Neuron (in vitro differentiated cells): ENCODE measurements around the gene RGL4.

Experiments
- H2AFZ ChIP-seq: one replicate; pipeline ENCODE4 v1.6.1; 2013; ENCODE audit warnings: low read depth, mild to moderate bottlenecking, inconsistent platforms, low read length, moderate library complexity
- H3K27me3 ChIP-seq: one replicate; pipeline ENCODE4 v1.6.1; 2013; ENCODE audit warnings: low read length; ENCODE audit not compliant: insufficient read depth
- H3K36me3 ChIP-seq: one replicate; pipeline ENCODE4 v1.6.1; 2013; ENCODE audit warnings: low read length; ENCODE audit not compliant: insufficient read depth
- H3K4me1 ChIP-seq: one replicate; pipeline ENCODE4 v1.6.1; 2013; ENCODE audit warnings: low read length; ENCODE audit not compliant: insufficient read depth
- H3K4me3 ChIP-seq: 2 replicates; pipeline ENCODE4 v1.5.1; 2013; ENCODE audit warnings: mild to moderate bottlenecking, low read length, moderate library complexity
- H3K9me3 ChIP-seq: one replicate; pipeline ENCODE4 v1.6.1; 2013; ENCODE audit warnings: low read length

RGL4 gene

DNA sequence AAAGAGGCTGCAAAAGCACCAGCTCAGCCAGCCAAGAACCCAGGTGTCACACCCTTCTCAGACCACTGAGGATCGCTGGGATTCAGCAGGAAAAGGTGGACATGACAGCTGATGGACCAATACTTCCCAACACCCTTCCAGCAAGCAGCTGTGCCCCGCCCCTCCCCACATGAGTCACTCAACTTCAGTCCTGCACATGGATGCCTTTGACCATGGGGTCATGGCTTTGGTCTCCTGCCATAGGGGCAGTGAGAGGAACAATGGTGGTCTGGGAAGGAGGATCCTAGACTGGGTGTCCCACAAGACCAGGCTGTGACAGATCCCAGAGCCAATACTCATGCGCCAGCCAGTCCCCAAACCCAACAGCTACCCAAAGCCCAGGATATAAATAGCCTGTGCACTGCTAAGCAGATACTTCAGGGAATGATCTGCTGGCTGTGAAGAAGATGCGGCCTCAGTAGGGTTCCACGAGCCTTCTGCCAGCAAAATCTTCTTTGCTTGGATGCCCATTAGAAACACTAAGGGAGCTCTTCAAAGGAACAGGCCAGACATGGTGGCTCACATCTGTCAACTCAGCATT lies 5.5 kb upstream of the RGL4 start:
- H3K9me3 ChIP-seq, result no peaks in the 10 kb centered on the region
- no peak overlapping the region for H2AFZ ChIP-seq
- no peaks in the 10 kb centered on the region for H3K27me3 ChIP-seq
- peaks cover 9% of the 10 kb centered on the region for H3K4me1 ChIP-seq
- no peak overlapping the region for H3K4me3 ChIP-seq
- H3K36me3 ChIP-seq, result peaks cover 11% of the 10 kb centered on the region

- H3K4me1 ChIP-seq, result no peaks in the 10 kb centered on the region
Measured at GRCh38 chr22:23686416-23687024, 4.3 kb upstream of the RGL4 start.

GRCh38 chr22:23688121-23688520 lies 2.7 kb upstream of the RGL4 start:
- Histone ChIP-seq H3K9me3 (no peaks in the 10 kb centered on the region), H3K4me3 (no peak overlapping the region), H3K27me3 (no peaks in the 10 kb centered on the region), H3K36me3 (peaks cover 8% of the 10 kb centered on the region), H2AFZ (no peak overlapping the region), H3K4me1 (no peaks in the 10 kb centered on the region)

More at GRCh38 chr22:23686416-23687024, 4.3 kb upstream of the RGL4 start:
- Histone ChIP-seq H3K9me3 (no peaks in the 10 kb centered on the region), H3K27me3 (no peaks in the 10 kb centered on the region), H2AFZ (no peak overlapping the region), H3K36me3 (peaks cover 12% of the 10 kb centered on the region), H3K4me3 (no peak overlapping the region)

- Histone ChIP-seq H3K4me1 (no peaks in the 10 kb centered on the region), H2AFZ (no peak overlapping the region), H3K36me3 (peaks cover 6% of the 10 kb centered on the region), H3K9me3 (peaks cover under 1% of the 10 kb centered on the region), H3K4me3 (no peak overlapping the region), H3K27me3 (no peaks in the 10 kb centered on the region)
Measured at GRCh38 chr22:23688571-23688970, 2.2 kb upstream of the RGL4 start.

DNA sequence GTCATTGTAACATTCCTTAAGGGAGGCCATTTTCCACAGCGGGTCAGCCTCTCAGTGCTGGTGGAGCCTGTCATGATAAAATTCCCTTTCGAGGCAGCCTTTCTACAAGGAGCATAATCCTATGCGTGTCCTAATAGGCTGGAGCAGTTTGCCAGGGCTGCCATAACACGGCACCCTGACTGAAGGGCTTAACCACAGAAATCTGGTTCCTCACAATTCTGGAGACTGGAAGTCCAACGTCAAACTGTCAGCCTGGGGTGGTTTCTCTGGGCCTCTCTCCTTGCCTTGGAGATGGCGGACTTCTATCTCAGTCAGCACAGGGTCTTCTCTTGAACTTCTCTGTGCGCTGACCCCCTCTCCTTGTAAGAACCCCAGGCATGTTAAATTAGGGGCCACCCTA lies 1.4 kb upstream of the RGL4 start:
- Histone ChIP-seq H3K9me3 (peaks cover 2% of the 10 kb centered on the region), H2AFZ (no peak overlapping the region), H3K27me3 (no peaks in the 10 kb centered on the region), H3K4me1 (no peaks in the 10 kb centered on the region), H3K36me3 (peaks cover 13% of the 10 kb centered on the region), H3K4me3 (no peak overlapping the region)

DNA sequence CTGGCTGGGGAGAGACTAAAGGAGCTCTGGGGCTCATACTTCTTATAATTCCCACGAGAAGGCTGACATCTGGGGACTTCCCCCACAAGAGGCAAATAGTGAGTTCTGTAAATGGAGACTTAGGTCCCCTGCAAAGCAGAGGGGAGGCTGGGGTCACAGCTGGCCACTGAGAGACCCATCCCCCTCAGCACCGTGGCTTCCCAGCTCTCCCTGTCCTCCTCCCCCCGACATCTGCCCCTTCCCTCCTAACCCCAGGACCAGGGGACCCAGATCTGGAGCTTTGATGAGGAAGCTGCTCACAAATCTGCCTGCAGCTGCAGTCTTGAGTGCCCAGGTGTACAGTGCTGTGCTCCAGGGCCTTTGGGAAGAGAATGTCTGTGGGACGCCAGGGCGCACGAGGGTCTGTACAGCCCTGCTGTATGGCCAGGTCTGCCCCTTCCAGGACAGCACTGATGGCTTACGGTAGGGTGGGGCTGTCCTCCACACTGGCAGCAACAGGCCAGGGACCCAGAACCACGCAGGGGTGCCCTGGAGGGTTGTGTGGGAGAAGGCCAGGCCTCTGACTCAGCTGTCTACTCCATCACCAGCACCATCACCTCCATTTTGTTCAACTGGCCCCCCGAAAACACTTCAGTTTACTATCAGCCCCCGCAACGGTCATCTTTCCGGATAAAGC lies 1.1 kb downstream of the RGL4 start:
- H3K4me1 ChIP-seq, result no peaks in the 10 kb centered on the region
- peaks cover 26% of the 10 kb centered on the region for H3K36me3 ChIP-seq
- H2AFZ ChIP-seq, result no peak overlapping the region
- H3K4me3 ChIP-seq, result no peak overlapping the region
- peaks cover 2% of the 10 kb centered on the region for H3K9me3 ChIP-seq
- no peaks in the 10 kb centered on the region for H3K27me3 ChIP-seq

- Histone ChIP-seq H3K4me1 (no peaks in the 10 kb centered on the region), H3K27me3 (no peaks in the 10 kb centered on the region), H3K9me3 (peaks cover 2% of the 10 kb centered on the region), H2AFZ (no peak overlapping the region), H3K36me3 (peaks cover 26% of the 10 kb centered on the region), H3K4me3 (no peak overlapping the region)
Measured at GRCh38 chr22:23692598-23693291, 1.9 kb downstream of the RGL4 start.

DNA sequence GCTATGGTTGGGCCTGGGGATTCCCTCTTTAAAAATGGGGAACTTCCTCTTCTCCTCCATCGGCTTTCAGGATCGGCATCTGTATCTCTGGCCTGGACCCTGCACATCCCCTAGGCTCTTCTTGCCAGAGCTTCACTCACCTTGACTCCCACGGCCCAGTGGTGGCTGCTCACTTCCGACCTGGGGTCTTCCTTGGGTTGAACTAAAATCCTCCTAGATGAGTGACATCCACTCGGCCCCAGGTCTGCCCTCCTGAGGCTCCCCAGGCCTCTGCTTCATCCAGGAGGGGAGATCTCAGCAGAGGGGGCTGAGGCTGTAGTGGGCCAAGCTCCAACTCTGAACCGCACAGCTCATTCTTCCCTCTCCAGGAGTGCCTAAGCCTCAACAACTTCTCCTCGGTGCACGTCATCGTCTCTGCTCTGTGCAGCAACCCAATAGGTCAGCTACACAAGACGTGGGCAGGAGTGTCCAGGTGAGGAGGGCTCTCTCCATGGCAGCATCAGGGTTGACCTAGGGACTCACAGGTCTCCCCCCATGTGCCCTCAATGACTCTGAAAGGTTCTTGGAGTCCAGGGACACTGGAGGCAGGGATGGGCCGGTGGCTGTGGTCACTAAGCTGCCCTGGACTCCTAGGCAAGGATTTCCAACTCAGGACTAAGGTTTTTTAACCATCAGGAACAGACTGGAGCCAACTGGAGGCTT lies 3.3 kb downstream of the RGL4 start:
- no peak overlapping the region for H3K4me3 ChIP-seq
- H3K36me3 ChIP-seq, result peaks cover 29% of the 10 kb centered on the region
- no peaks in the 10 kb centered on the region for H3K27me3 ChIP-seq
- no peaks in the 10 kb centered on the region for H3K4me1 ChIP-seq
- H2AFZ ChIP-seq, result no peak overlapping the region
- peaks cover 2% of the 10 kb centered on the region for H3K9me3 ChIP-seq

DNA sequence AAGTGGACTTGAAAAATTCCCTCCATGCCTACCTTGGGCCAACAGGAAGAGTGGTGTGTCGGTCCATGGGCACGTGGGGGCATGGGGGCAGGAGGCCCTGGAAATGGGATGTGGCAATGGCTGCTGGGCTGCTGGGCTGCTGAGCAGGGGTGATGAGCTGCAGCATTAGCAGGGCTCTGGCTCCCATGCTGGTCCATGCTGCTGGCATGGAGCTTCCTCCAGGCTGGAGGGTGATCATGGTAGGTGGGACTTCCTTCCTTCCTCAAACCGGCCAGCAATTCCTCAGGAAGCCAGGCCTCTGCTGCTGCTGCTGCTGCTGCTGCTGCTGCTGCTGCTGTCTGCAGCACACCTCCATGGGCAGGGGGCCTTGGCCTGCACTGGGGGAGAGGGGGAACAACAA lies 4.3 kb downstream of the RGL4 start:
- Histone ChIP-seq H3K36me3 (peaks cover 31% of the 10 kb centered on the region), H3K27me3 (no peaks in the 10 kb centered on the region), H3K9me3 (peaks cover 3% of the 10 kb centered on the region), H3K4me1 (no peaks in the 10 kb centered on the region), H2AFZ (no peak overlapping the region), H3K4me3 (no peak overlapping the region)

- Histone ChIP-seq H3K4me1 (no peaks in the 10 kb centered on the region), H3K4me3 (no peak overlapping the region), H3K27me3 (no peaks in the 10 kb centered on the region), H3K36me3 (peaks cover 34% of the 10 kb centered on the region), H2AFZ (no peak overlapping the region), H3K9me3 (peaks cover 9% of the 10 kb centered on the region)
Measured at GRCh38 chr22:23695571-23696325, 4.9 kb downstream of the RGL4 start.

DNA sequence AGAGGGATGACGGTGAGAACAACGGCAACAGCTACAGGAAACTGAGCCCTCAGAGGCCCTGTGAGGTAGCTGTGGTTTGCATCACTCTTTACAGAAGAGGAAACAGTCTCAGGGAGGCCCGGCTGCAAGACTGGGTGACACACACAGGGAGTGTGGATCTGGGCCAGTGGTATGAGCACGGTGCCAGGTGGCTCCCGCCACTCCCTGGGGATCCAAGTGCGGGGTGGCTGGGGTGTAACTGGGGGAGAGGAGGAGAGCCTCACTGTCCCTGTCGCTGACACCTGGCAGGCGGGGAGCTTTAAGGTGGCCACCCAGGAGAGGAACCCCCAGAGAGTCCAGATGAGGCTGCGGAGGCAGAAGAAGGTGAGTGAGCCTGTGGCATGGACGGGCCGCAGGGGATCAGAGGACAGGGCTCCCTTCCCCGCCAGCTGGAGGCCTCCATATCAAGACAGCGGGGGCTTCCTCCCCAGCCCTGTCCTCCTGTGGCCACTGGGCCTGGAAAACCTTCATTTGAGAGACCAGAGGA lies 5.6 kb downstream of the RGL4 start:
- Histone ChIP-seq H3K36me3 (peaks cover 36% of the 10 kb centered on the region), H2AFZ (no peak overlapping the region), H3K4me3 (no peak overlapping the region), H3K4me1 (no peaks in the 10 kb centered on the region), H3K27me3 (no peaks in the 10 kb centered on the region), H3K9me3 (peaks cover 9% of the 10 kb centered on the region)
